ENCODE measurements around the gene FBXO41.
"Not testable (repeated sequence)": the region's sequence is repeated elsewhere in the genome, so short reads cannot be mapped to it uniquely, and the experiment has no call there.

Gene FBXO41

GRCh38 chr2:73286134-73286655, 1.9 kb upstream of the FBXO41 start:
- no peak for DNase-seq (ENCODE audit: low read depth)

GRCh38 chr2:73285159-73285739, 971 bp upstream of the FBXO41 start:
- DNase-seq (ENCODE audit: low read depth), result no peak

GRCh38 chr2:73283545-73284295, 558 bp downstream of the FBXO41 start:
- DNase-seq (ENCODE audit: low read depth), result no peak

- DNase-seq (ENCODE audit: low read depth), result no peak
These were observed 1.2 kb downstream of the FBXO41 start for GRCh38 chr2:73282924-73283544.

GRCh38 chr2:73281244-73281643, 3.0 kb downstream of the FBXO41 start:
- no peak for DNase-seq (ENCODE audit: low read depth)

GRCh38 chr2:73279852-73280251, 4.4 kb downstream of the FBXO41 start:
- no peak for DNase-seq (ENCODE audit: low read depth)

- no peak for DNase-seq (ENCODE audit: low read depth)
These were observed 12.0 kb downstream of the FBXO41 start for GRCh38 chr2:73272270-73272669.

- DNase-seq (ENCODE audit: low read depth), result no peak
These were observed 14.4 kb downstream of the FBXO41 start for GRCh38 chr2:73269686-73270465.

GRCh38 chr2:73268830-73269685, 15.2 kb downstream of the FBXO41 start:
- DNase-seq (ENCODE audit: low read depth), result no peak

GRCh38 chr2:73268366-73268829, 15.9 kb downstream of the FBXO41 start:
- no peak for DNase-seq (ENCODE audit: low read depth)

- no peak for DNase-seq (ENCODE audit: low read depth)
These were observed 17.3 kb downstream of the FBXO41 start for GRCh38 chr2:73267008-73267407.

GRCh38 chr2:73266061-73266901, 18.0 kb downstream of the FBXO41 start:
- DNase-seq (ENCODE audit: low read depth), result no peak

- no peak for DNase-seq (ENCODE audit: low read depth)
These were observed 18.8 kb downstream of the FBXO41 start for GRCh38 chr2:73265298-73266060.

GRCh38 chr2:73264783-73265182, 19.5 kb downstream of the FBXO41 start:
- no peak for DNase-seq (ENCODE audit: low read depth)

GRCh38 chr2:73264332-73264606, 20.0 kb downstream of the FBXO41 start:
- DNase-seq (ENCODE audit: low read depth), result no peak

GRCh38 chr2:73263540-73264331, 20.5 kb downstream of the FBXO41 start:
- DNase-seq (ENCODE audit: low read depth), result no peak

GRCh38 chr2:73262691-73263429, 21.4 kb downstream of the FBXO41 start:
- not testable (repeated sequence) for DNase-seq (ENCODE audit: low read depth)

- no peak for DNase-seq (ENCODE audit: low read depth)
These were observed 22.1 kb downstream of the FBXO41 start for GRCh38 chr2:73262108-73262651.

All from stimulated activated CD8-positive, alpha-beta memory T cell treated with anti-CD3 and anti-CD28 coated beads, Interleukin-15, amount 100 ng/mL, for 24 hours (primary cell).